Hematopoietic multipotent progenitor cell treated with erythropoietin and hydrocortisone succinate and interleukin-3 and kit ligand, for 17 days (in vitro differentiated cells): ENCODE measurements around the gene FXYD2.
A peak's percentile ranks its signal among the peaks of the same experiment; 100 is the strongest.
"Not testable (repeated sequence)": the region's sequence is repeated elsewhere in the genome, so short reads cannot be mapped to it uniquely, and the experiment has no call there.

Experiments
- DNase-seq: peaks from one replicate; pipeline ENCODE4 v3.0.0-alpha.2; 2015; ENCODE audit warnings: low spot score

Gene FXYD2

DNA sequence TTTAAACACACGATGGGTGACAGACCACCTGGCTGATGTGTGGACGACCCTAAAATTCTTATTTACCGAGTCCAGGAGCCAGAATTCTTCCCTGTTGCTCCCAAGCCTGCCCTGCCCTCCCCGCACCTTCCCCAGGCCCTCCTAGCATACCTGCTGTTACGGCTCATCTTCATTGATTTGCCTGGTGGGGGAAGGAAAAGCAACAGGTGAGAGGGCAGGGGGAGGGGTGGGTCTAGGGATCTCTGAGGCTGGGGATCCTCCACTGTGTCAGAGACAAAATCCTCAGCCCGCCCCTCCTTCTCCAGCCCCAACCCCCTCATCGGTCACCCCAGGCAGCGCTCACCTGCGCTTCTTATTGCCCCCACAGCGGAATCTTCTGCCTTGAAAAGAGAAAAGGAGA, 4.0 kb downstream of the FXYD2 start:
- DNase-seq, result no peak

DNA sequence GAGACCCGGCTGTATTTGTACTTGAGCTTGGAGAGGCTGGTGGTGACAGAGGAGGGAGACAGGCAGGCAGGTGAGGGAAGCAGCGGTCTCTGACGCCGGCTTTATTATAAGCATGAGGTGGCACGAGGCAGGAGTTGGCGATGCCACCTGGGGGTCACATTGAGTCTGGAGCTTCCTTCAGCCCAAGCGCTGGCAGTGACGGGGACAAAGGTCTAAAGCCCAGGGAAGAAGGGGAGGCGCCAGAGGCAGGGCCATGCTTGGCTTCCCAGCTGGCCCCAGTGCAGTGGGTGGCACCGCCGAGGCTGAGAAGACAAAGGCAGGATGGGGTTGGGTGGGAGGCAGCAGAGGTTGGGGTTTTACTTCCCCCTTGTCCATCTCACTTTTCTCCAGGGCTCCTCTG, 4.5 kb downstream of the FXYD2 start:
- DNase-seq, result no peak

- no peak for DNase-seq
These were observed 5.2 kb downstream of the FXYD2 start for GRCh38 chr11:117819096-117820040.

- DNase-seq, result no peak
These were observed 6.3 kb downstream of the FXYD2 start for GRCh38 chr11:117818041-117818873.

DNA sequence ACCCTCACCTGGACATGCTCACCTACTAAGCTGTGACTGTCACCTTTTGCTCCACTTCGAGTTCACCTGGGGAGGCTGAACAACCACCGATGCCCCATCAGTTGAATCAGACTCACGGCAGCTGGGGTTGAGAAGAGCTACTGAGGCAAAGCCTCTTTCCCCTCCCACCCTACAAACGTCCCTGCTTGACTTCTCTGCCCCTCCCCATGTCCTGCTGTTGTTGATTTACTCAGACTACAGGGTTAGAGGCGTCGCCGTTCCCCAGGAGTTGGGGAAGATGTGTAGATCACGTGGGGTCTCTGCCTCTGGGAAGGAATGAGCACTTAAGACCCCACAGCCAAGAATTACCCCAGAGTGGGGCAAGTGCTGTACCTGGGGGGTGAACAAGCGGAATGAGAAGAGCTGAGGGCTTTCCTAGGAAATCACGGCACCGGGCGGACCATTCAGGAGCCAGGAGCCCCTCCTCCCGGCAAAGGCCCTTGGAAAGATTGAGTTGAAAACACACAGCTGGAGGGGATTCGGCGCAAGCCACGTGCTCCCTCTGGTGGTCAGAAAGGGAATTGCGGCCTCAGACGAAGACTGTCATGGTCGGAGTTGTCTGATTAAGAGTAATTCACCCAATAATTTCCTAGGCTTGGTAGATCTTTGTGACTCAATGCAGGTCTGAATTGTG, 7.0 kb downstream of the FXYD2 start:
- DNase-seq, result peak; percentile 66

- DNase-seq, result no peak
These were observed 7.6 kb downstream of the FXYD2 start for GRCh38 chr11:117816846-117817367.

DNA sequence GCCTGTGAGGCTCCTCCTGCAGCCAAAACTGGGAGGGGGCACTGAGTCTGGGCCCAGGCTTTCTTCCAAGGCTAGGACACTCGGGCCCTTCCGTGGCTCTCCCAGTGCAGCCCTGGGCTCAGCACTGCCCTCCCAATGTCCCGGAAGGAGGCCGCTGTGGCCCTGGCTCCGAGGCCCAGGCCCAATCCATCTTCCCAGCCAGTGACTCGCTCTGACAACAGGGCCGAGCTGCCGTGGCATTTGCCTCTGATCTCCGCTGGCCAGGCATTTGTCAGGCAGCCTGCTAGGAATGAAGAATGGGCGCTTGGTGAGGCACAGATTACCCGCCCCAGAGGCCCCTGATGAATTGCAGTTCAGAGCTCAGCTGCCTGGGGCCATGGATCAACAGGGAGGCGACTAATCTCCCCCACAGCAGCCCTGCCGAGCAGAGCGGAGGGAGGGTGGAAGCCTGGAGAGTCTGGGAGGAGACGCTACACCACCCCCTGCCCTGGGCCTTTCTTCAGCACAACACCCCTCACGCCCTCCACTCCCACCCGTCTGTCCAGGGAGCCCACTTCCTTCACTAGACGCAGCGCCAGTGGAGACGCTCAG, 8.3 kb downstream of the FXYD2 start:
- no peak for DNase-seq

DNA sequence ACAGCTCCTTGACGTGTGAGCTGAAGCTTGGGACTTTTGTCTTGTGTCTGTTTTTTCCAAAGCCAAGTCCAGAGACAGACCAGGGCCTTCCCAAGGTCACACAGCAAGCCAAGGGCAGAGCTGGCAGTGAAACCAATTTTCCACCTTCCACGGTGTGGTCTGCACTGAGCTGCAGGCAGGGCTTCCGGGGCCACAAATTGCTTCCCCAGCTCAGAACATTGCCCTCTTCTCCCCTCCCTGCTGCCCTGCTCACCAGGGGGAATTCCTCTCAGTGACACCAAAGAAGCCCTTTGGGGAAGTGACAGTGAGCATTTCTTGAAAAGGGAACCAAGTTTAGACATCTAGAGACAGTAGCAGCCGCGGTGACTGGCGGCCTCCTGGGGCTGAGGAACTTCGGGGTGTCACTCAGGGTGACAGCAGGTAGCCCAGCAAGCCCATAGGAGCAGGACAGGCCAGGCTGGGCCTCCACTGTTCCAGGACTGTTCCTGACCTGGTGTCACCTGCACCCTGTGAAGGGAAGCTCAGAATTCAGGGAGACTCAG, 9.2 kb downstream of the FXYD2 start:
- DNase-seq, result no peak

- no peak for DNase-seq
These were observed 9.7 kb downstream of the FXYD2 start for GRCh38 chr11:117814766-117815261.

DNA sequence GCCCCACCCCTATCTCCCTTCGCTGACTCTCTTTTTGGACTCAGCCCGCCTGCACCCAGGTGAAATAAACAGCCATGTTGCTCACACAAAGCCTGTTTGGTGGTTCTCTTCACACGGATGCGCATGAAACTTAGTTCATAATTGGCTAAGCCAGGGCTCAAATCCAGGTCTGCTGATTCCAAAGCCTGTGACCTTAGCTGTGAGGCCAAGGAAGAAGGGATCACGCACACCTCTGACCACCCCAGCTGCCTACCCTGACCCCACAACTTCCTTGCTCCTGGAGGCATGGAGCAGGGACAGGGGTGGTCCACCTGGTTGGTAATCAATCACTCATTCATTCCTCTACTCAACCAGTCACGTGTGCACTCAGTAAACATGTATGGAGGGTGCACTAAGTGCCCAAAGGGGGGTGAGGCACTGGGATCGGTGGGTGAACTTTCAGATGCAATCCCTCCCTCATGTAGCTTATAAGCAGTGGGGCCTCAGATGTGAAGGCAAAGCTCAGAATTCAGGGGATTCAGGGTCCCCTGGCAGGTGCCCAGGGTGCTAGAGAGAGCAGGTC, 10.3 kb downstream of the FXYD2 start:
- no peak for DNase-seq

DNA sequence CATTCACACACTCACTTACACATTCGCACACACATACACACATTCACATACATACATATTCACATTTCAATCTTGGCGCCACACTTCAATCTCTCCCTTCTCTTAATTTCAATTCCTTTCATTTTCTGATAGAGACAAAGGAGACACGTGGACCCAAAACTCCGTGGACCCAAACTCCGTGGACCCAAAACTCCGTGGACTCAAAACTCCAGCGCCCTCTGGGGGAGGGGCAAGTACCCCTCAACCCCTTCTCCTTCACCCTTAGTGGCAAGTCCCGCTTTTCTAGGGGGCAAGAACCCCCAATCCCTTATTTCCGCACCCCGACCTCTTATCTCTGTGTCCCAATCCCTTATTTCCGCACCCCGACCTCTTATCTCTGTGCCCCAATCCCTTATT, 14.5 kb downstream of the FXYD2 start:
- not testable (repeated sequence) for DNase-seq

GRCh38 chr11:117809236-117810055, 15.1 kb downstream of the FXYD2 start:
- no peak for DNase-seq

GRCh38 chr11:117808784-117809183, 15.8 kb downstream of the FXYD2 start:
- no peak for DNase-seq

DNA sequence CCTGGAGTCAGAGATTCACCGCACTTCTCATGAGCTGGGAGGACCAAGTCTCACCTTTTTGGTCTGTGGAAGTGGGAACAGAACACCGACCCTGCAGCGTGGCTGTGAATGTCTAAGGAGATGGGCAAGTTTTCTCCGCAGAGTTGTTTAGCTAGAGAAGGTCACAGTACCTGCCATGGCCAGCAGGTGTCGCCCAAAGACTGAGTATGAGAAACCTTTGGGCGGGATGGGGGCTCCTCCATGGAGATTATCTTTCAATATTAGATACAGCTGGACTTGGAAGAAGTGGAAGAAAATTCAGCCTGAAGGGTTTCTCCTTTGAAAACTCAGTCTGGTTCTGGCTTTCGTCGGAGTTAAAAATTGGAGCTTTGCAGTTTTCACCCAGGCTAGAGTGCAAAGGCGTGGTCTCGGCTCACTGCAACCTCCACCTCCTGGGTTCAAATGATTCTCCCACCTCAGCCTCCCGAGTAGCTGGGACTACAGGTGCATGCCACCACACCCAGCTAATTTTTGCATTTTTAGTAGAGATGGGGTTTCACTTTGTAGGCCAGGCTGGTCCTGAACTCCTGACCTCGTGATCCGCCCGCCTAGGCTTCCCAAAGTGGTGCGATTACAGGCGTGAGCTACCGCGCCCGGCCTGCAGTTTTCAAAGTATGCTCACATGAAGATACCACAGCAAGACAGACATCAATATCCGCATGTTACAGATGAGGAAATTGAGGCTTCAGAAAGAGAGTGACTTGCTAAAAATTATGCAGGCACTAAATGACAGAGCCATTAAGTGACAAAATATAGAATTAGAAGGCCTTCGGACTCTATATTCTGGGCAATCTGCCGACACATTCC, 16.8 kb downstream of the FXYD2 start:
- peak; percentile 70 for DNase-seq

DNA sequence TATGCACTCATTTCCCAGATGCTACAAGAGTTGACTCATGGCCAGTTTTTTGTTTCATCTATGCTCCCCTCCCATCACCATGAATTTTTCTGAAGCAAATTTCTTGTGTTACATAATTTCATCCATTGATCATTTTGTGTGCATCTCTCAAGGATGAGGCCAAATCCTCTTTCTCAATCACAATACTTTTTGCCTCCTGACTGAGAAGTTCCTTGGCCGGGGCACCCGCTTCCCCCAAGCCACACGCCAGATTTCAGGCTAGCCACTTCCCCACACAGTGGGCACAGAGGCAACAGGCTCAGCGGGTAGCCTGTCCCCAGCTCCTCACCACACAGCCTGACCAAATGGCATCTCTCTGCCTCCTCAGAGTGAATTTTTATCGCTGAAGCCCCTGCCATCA, 17.7 kb downstream of the FXYD2 start:
- no peak for DNase-seq

DNA sequence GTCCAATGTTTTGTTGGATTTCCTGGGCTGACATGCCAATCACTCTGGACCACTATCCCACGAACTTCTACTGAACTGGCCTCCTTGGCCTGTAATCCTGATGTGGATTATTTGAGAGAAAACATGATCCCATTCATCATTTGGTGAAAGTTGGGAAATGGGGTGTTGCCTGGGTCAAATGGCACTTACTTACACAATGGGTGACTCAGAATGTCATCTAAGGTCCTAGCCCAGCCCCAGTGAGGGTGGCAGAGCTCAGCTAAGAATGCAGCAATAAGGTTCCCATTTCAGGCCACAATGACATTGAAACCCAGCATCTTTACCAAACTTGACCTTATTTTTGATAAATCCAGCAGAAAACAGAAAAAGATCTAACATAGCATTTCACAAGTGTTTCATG, 19.5 kb downstream of the FXYD2 start:
- DNase-seq, result no peak

- DNase-seq, result no peak
These were observed 20.6 kb downstream of the FXYD2 start for GRCh38 chr11:117803896-117804295.

- DNase-seq, result no peak
These were observed 24.9 kb downstream of the FXYD2 start for GRCh38 chr11:117799634-117800033.

GRCh38 chr11:117796872-117797529, 27.5 kb downstream of the FXYD2 start, which contains the start of gene DSCAML1:
Gene DSCAML1, minus strand, starts transcription at chr11:117797216. Its CDS starts 137 bp downstream, at chr11:117797079.
- DNase-seq, result no peak
